GM10266 (cell line): Measurements from ENCODE around the gene TSHZ2.
"Not testable (repeated sequence)": the region's sequence is repeated elsewhere in the genome, so short reads cannot be mapped to it uniquely, and the experiment has no call there.

Experiments used
- DNase-seq: peaks from one replicate; pipeline ENCODE4 v3.0.0; 2012; ENCODE audit errors: extremely low spot score
- CTCF ChIP-seq: IDR thresholded peaks from 2 replicates; pipeline ENCODE4 v1.5.1; 2012; ENCODE audit warnings: mild to moderate bottlenecking, low read depth; ENCODE audit not compliant: control insufficient read depth, insufficient read depth; ENCODE audit errors: missing control alignments

TSHZ2 gene

GRCh38 chr20:53510262-53510661 is 538.1 kb downstream of the TSHZ2 start:
- DNase-seq: no peak
- TF ChIP-seq CTCF: no peak

- DNase-seq: no peak
- no peak for TF ChIP-seq CTCF
Observed at GRCh38 chr20:53510704-53511103, 538.5 kb downstream of the TSHZ2 start.

- no peak for DNase-seq
- TF ChIP-seq CTCF: no peak
Observed at GRCh38 chr20:53512076-53512475, 539.9 kb downstream of the TSHZ2 start.

- TF ChIP-seq CTCF: no peak
Observed at GRCh38 chr20:53513168-53513488, 541.0 kb downstream of the TSHZ2 start.

GRCh38 chr20:53513489-53514298 is 541.5 kb downstream of the TSHZ2 start:
- TF ChIP-seq CTCF: no peak
- no peak for DNase-seq

More at GRCh38 chr20:53513168-53513488, 541.0 kb downstream of the TSHZ2 start:
- no peak for DNase-seq

- DNase-seq: no peak
- TF ChIP-seq CTCF: no peak
Observed at GRCh38 chr20:53515749-53516148, 543.6 kb downstream of the TSHZ2 start.

GRCh38 chr20:53517146-53517545 is 545.0 kb downstream of the TSHZ2 start:
- no peak for DNase-seq
- no peak for TF ChIP-seq CTCF

GRCh38 chr20:53521421-53521820 is 549.3 kb downstream of the TSHZ2 start:
- DNase-seq: not testable (repeated sequence)
